H9 (cell line): ENCODE measurements around the gene LIF. TPM values are rescaled to one million over a fixed set of nuclear protein-coding genes. Genes with fewer than 3 reads are reported as not detected.
A peak's percentile ranks its signal among the peaks of the same experiment; 100 is the strongest.

ENCODE experiments used
- DNase-seq: peaks from one replicate; pipeline ENCODE4 v3.0.0-alpha.2; 2017
- H2AFZ ChIP-seq: one replicate; pipeline ENCODE4 v1.6.1; 2013; ENCODE audit warnings: mild to moderate bottlenecking, low read length, control low read depth, moderate library complexity
- H2AK5ac ChIP-seq: 2 replicates; pipeline ENCODE4 v1.6.1; 2013; ENCODE audit warnings: low read length, control low read depth, mixed read lengths; ENCODE audit not compliant: insufficient read length
- H2BK120ac ChIP-seq: one replicate; pipeline ENCODE4 v1.6.1; 2013; ENCODE audit warnings: low read depth, mild to moderate bottlenecking, low read length, control low read depth, inconsistent platforms; ENCODE audit not compliant: poor library complexity, severe bottlenecking
- H2BK12ac ChIP-seq: 2 replicates; pipeline ENCODE4 v1.6.1; 2013; ENCODE audit warnings: low read length, control low read depth, mixed read lengths, low read depth; ENCODE audit not compliant: insufficient read length
- H2BK15ac ChIP-seq: 2 replicates; pipeline ENCODE4 v1.6.1; 2013; ENCODE audit warnings: low read depth, low read length, control low read depth
- H2BK20ac ChIP-seq: one replicate; pipeline ENCODE4 v1.6.1; 2013; ENCODE audit warnings: low read depth, mild to moderate bottlenecking, low read length, control low read depth, inconsistent platforms; ENCODE audit not compliant: poor library complexity, severe bottlenecking
- H2BK5ac ChIP-seq: 2 replicates; pipeline ENCODE4 v1.6.1; 2013; ENCODE audit warnings: low read length, control low read depth, mixed read lengths; ENCODE audit not compliant: insufficient read length
- H3K14ac ChIP-seq: 2 replicates; pipeline ENCODE4 v1.6.1; 2013; ENCODE audit warnings: low read length, control low read depth; ENCODE audit not compliant: insufficient read depth
- H3K18ac ChIP-seq: 2 replicates; pipeline ENCODE4 v1.6.1; 2013; ENCODE audit warnings: low read depth, mild to moderate bottlenecking, mixed read lengths, low read length, control low read depth; ENCODE audit not compliant: insufficient read length
- H3K23ac ChIP-seq: 2 replicates; pipeline ENCODE4 v1.6.1; 2013; ENCODE audit warnings: low read length, control low read depth, mixed read lengths, low read depth; ENCODE audit not compliant: insufficient read length
- H3K23me2 ChIP-seq: 2 replicates; pipeline ENCODE4 v1.6.1; 2013; ENCODE audit warnings: low read depth, mild to moderate bottlenecking, mixed read lengths, low read length, control low read depth; ENCODE audit not compliant: insufficient read length, poor library complexity, severe bottlenecking
- H3K27ac ChIP-seq: 2 replicates; pipeline ENCODE4 v1.5.1; 2013; ENCODE audit warnings: low read length, control low read depth, mixed read lengths, low read depth; ENCODE audit not compliant: insufficient read length
- H3K27me3 ChIP-seq: 2 replicates; pipeline ENCODE4 v1.6.1; 2013; ENCODE audit warnings: low read length, control low read depth, inconsistent platforms; ENCODE audit not compliant: insufficient read depth
- H3K4ac ChIP-seq: 2 replicates; pipeline ENCODE4 v1.6.1; 2013; ENCODE audit warnings: low read depth, mild to moderate bottlenecking, control low read depth, inconsistent platforms, low read length, moderate library complexity
- H3K4me1 ChIP-seq: 2 replicates; pipeline ENCODE4 v1.6.1; 2013; ENCODE audit warnings: low read length, control low read depth, inconsistent platforms; ENCODE audit not compliant: insufficient read depth
- H3K4me2 ChIP-seq: 2 replicates; pipeline ENCODE4 v1.6.1; 2013; ENCODE audit warnings: low read length, control low read depth, mixed read lengths; ENCODE audit not compliant: insufficient read length, insufficient read depth
- H3K56ac ChIP-seq: 2 replicates; pipeline ENCODE4 v1.6.1; 2013; ENCODE audit warnings: low read depth, mild to moderate bottlenecking, mixed read lengths, low read length, control low read depth; ENCODE audit not compliant: insufficient read length
- H3K79me1 ChIP-seq: 2 replicates; pipeline ENCODE4 v1.6.1; 2013; ENCODE audit warnings: low read depth, mild to moderate bottlenecking, moderate library complexity, low read length, control low read depth, inconsistent platforms; ENCODE audit not compliant: insufficient read depth, poor library complexity, severe bottlenecking
- H3K79me2 ChIP-seq: 2 replicates; pipeline ENCODE4 v1.6.1; 2013; ENCODE audit warnings: low read length, control low read depth, inconsistent platforms; ENCODE audit not compliant: insufficient read depth
- H3K9ac ChIP-seq: 2 replicates; pipeline ENCODE4 v1.6.1; 2013; ENCODE audit warnings: low read length, control low read depth, mixed read lengths; ENCODE audit not compliant: insufficient read length; ENCODE audit errors: extremely low read depth
- H3K9me3 ChIP-seq: one replicate; pipeline ENCODE4 v1.6.1; 2013; ENCODE audit warnings: low read depth, low read length, inconsistent platforms; ENCODE audit not compliant: control insufficient read depth
- H3T11ph ChIP-seq: one replicate; pipeline ENCODE4 v1.6.1; 2013; ENCODE audit warnings: mild to moderate bottlenecking, low read length, control low read depth, inconsistent platforms
- H4K20me1 ChIP-seq: one replicate; pipeline ENCODE4 v1.6.1; 2013; ENCODE audit not compliant: control insufficient read depth, insufficient read length, insufficient read depth
- H4K5ac ChIP-seq: 2 replicates; pipeline ENCODE4 v1.6.1; 2013; ENCODE audit warnings: low read depth, mild to moderate bottlenecking, mixed read lengths, low read length, control low read depth; ENCODE audit not compliant: insufficient read length
- H4K8ac ChIP-seq: replicated peaks from 2 replicates; pipeline ENCODE4 v1.6.1; 2013; ENCODE audit warnings: low read length, control low read depth, mixed read lengths, low read depth; ENCODE audit not compliant: insufficient read length
- H4K91ac ChIP-seq: 2 replicates; pipeline ENCODE4 v1.6.1; 2013; ENCODE audit warnings: low read depth, mild to moderate bottlenecking, moderate library complexity, mixed read lengths, low read length, control low read depth; ENCODE audit not compliant: insufficient read length
- H3K27ac Mint-ChIP-seq, 3 experiments: 2 replicates in 2 of 3; 3 replicates in 1 of 3; pipeline ENCODE4 v1.8.0; 2020 to 2021; ENCODE audit warnings: mixed read lengths in 3 of 3, mild to moderate bottlenecking in 1 of 3, moderate library complexity in 1 of 3
- H3K27me3 Mint-ChIP-seq: 2 replicates; pipeline ENCODE4 v1.8.0; 2021; ENCODE audit warnings: low read depth, mild to moderate bottlenecking, moderate library complexity, mixed read lengths
- H3K36me3 Mint-ChIP-seq, 3 experiments: 2 replicates in 2 of 3; 3 replicates in 1 of 3; pipeline ENCODE4 v1.8.0; 2020 to 2021; ENCODE audit warnings: low read depth in 3 of 3, mixed read lengths in 3 of 3; ENCODE audit not compliant: insufficient read depth in 1 of 3
- H3K4me1 Mint-ChIP-seq, 2 experiments: 2 replicates each; pipeline ENCODE4 v1.8.0; 2020; ENCODE audit warnings: mixed read lengths in 2 of 2
- H3K4me3 Mint-ChIP-seq, 2 experiments: 2 replicates in 1 of 2; 3 replicates in 1 of 2; pipeline ENCODE4 v1.8.0; 2020 to 2021; ENCODE audit warnings: mild to moderate bottlenecking in 2 of 2, mixed read lengths in 2 of 2, moderate library complexity in 1 of 2
- H3K9me3 Mint-ChIP-seq, 2 experiments: 2 replicates in 1 of 2; 3 replicates in 1 of 2; pipeline ENCODE4 v1.8.0; 2020; ENCODE audit warnings: mild to moderate bottlenecking in 2 of 2, mixed read lengths in 2 of 2, moderate library complexity in 1 of 2
- CTCF ChIP-seq: fragments of 200-600 bp; sonication (generic); conservative IDR thresholded peaks from 3 replicates; pipeline ENCODE4 v1.8.0; 2021; ENCODE audit warnings: antibody characterized with exemption, mild to moderate bottlenecking
- WGBS: extraction: QIAGEN DNeasy Blood & Tissue Kit; methylation state at CpG from one replicate; pipeline ENCODE4 v1.1.7; 2013; ENCODE audit warnings: missing lambda C conversion rate, low lambda C conversion rate, mixed read lengths; ENCODE audit not compliant: insufficient read length; ENCODE audit errors: extremely low coverage; 5-methylcytosine and 5-hydroxymethylcytosine counted together
- total RNA-seq: library from RNA; stranded (reverse); gene quantifications from 2 replicates; pipeline ENCODE4 v1.2.1, GENCODE V29; 2021

LIF gene
- total RNA-seq, 1 experiment from 2014 or later: 6.1 TPM

GRCh38 chr22:30193031-30193775 is 53.4 kb downstream of the LIF start:
- H3K79me1 ChIP-seq: no peaks in the 10 kb centered on the region
- no peak overlapping the region for H4K91ac ChIP-seq
- H3K27ac Mint-ChIP-seq: peak overlapping the region in 1 of 3 experiments; percentile 9; a peak in 2 of 7 replicates
- no peak overlapping the region for H4K8ac ChIP-seq
- no peak overlapping the region for H3K4ac ChIP-seq
- no peak overlapping the region for H3K23ac ChIP-seq
- H3K27ac ChIP-seq: no peak overlapping the region
- no peak overlapping the region for H2BK120ac ChIP-seq
- no peak overlapping the region for H3K4me2 ChIP-seq
- no peak overlapping the region for H2BK5ac ChIP-seq
- H3K9me3 Mint-ChIP-seq: no peaks in the 10 kb centered on the region
- TF ChIP-seq CTCF: no peak
- H2BK15ac ChIP-seq: no peak overlapping the region
- no peak overlapping the region for H3K56ac ChIP-seq
- no peak overlapping the region for H3T11ph ChIP-seq
- no peak overlapping the region for H2AFZ ChIP-seq
- no peak overlapping the region for H2AK5ac ChIP-seq
- H3K14ac ChIP-seq: no peak overlapping the region
- no peaks in the 10 kb centered on the region for H3K27me3 ChIP-seq
- H3K36me3 Mint-ChIP-seq: no peaks in the 10 kb centered on the region
- H3K27me3 Mint-ChIP-seq: no peaks in the 10 kb centered on the region
- H3K9me3 ChIP-seq: no peaks in the 10 kb centered on the region
- WGBS: no CpG with 5 or more reads among the region's 3 CpGs
- H2BK20ac ChIP-seq: no peak overlapping the region
- H3K4me3 Mint-ChIP-seq: no peak overlapping the region
- no peak overlapping the region for H3K9ac ChIP-seq
- peaks cover 3% of the 10 kb centered on the region for H3K23me2 ChIP-seq
- no peak overlapping the region for H2BK12ac ChIP-seq
- peaks cover 37 to 39% of the 10 kb centered on the region in 2 experiments for H3K4me1 Mint-ChIP-seq
- no peak for DNase-seq
- H3K79me2 ChIP-seq: no peaks in the 10 kb centered on the region
- no peak overlapping the region for H4K5ac ChIP-seq
- H3K18ac ChIP-seq: no peak overlapping the region
- H4K20me1 ChIP-seq: no peaks in the 10 kb centered on the region
- peaks cover 2% of the 10 kb centered on the region for H3K4me1 ChIP-seq
